GM21825 (cell line): ENCODE data around the gene MTMR2.
"Not testable (repeated sequence)": the region's sequence is repeated elsewhere in the genome, so short reads cannot be mapped to it uniquely, and the experiment has no call there.

Experiments
- ATAC-seq: cut with Tn5 transposase; IDR thresholded peaks from one replicate; pipeline ENCODE4 v1.9.1; 2021; ENCODE audit warnings: mild to moderate bottlenecking, moderate library complexity; ENCODE audit not compliant: unreplicated experiment

The MTMR2 gene

GRCh38 chr11:95888439-95888838, 35.5 kb downstream of the MTMR2 start:
- no peak for ATAC-seq

GRCh38 chr11:95886462-95886861, 37.4 kb downstream of the MTMR2 start:
- ATAC-seq, result no peak

GRCh38 chr11:95884802-95885201, 39.1 kb downstream of the MTMR2 start:
- no peak for ATAC-seq

GRCh38 chr11:95884376-95884775, 39.5 kb downstream of the MTMR2 start:
- no peak for ATAC-seq

- ATAC-seq, result no peak
These were observed 40.5 kb downstream of the MTMR2 start for GRCh38 chr11:95883381-95883780.

- ATAC-seq, result no peak
These were observed 46.6 kb downstream of the MTMR2 start for GRCh38 chr11:95877291-95877690.

GRCh38 chr11:95870877-95871276, 53.0 kb downstream of the MTMR2 start:
- ATAC-seq, result not testable (repeated sequence)

GRCh38 chr11:95867105-95867504, 56.8 kb downstream of the MTMR2 start:
- ATAC-seq, result no peak

GRCh38 chr11:95863486-95864140, 60.3 kb downstream of the MTMR2 start:
- no peak for ATAC-seq

- ATAC-seq, result not testable (repeated sequence)
These were observed 63.9 kb downstream of the MTMR2 start for GRCh38 chr11:95860024-95860423.

- not testable (repeated sequence) for ATAC-seq
These were observed 69.5 kb downstream of the MTMR2 start for GRCh38 chr11:95854362-95854761.

- no peak for ATAC-seq
These were observed 70.0 kb downstream of the MTMR2 start for GRCh38 chr11:95853862-95854261.

GRCh38 chr11:95853138-95853537, 70.8 kb downstream of the MTMR2 start:
- no peak for ATAC-seq

- no peak for ATAC-seq
These were observed 73.8 kb downstream of the MTMR2 start for GRCh38 chr11:95850137-95850536.

GRCh38 chr11:95849087-95849825, 74.7 kb downstream of the MTMR2 start:
- ATAC-seq, result no peak

GRCh38 chr11:95845167-95845566, 78.7 kb downstream of the MTMR2 start:
- ATAC-seq, result no peak

- peak; percentile 92 for ATAC-seq
These were observed 88.0 kb downstream of the MTMR2 start for GRCh38 chr11:95835768-95836488.

GRCh38 chr11:95835351-95835750, 88.6 kb downstream of the MTMR2 start:
- no peak for ATAC-seq

GRCh38 chr11:95833378-95833777, 90.5 kb downstream of the MTMR2 start:
- ATAC-seq, result no peak

- no peak for ATAC-seq
These were observed 91.1 kb downstream of the MTMR2 start for GRCh38 chr11:95832763-95833162.

- ATAC-seq, result no peak
These were observed 92.6 kb downstream of the MTMR2 start for GRCh38 chr11:95831198-95831883.
